Activated CD8-positive, alpha-beta T cell treated with anti-CD3 and anti-CD28 coated beads for 36 hours (primary cell): Measurements from ENCODE around the gene CCDC191. TPM values are rescaled to one million over a fixed set of nuclear protein-coding genes. Genes with fewer than 3 reads are reported as not detected.
A peak's percentile ranks its signal among the peaks of the same experiment; 100 is the strongest.

Source experiments
- ATAC-seq: fragments of 200-7000 bp; cut with Tn5 transposase; one replicate; pipeline ENCODE4 v1.10.0; 2021; ENCODE audit warnings: mild to moderate bottlenecking, moderate library complexity
- CTCF ChIA-PET: fragments of 350-600 bp; sonication (Branson Sonifier 250); formaldehyde crosslinking; loops from one replicate; lab custom pipeline; 2021; ENCODE audit warnings: antibody characterized with exemption; lab: Charles Lee
- POLR2A ChIA-PET: fragments of 350-600 bp; sonication (Branson Sonifier 250); formaldehyde crosslinking; loops from one replicate; lab custom pipeline; 2021; ENCODE audit warnings: antibody characterized with exemption; lab: Charles Lee
- DNase-seq: peaks from one replicate; pipeline ENCODE4 v3.0.0-alpha.2; 2020
- H3K27ac Mint-ChIP-seq: one replicate; pipeline ENCODE4 v1.8.0; 2021; ENCODE audit warnings: mild to moderate bottlenecking, mixed read lengths
- H3K27me3 Mint-ChIP-seq: one replicate; pipeline ENCODE4 v1.8.0; 2021; ENCODE audit warnings: mixed read lengths
- H3K36me3 Mint-ChIP-seq: one replicate; pipeline ENCODE4 v1.8.0; 2021; ENCODE audit warnings: low read depth, mixed read lengths
- H3K4me1 Mint-ChIP-seq: one replicate; pipeline ENCODE4 v1.8.0; 2021; ENCODE audit warnings: low read depth, mixed read lengths
- H3K4me3 Mint-ChIP-seq: one replicate; pipeline ENCODE4 v1.8.0; 2021; ENCODE audit warnings: mild to moderate bottlenecking, moderate library complexity, mixed read lengths
- H3K9me3 Mint-ChIP-seq: one replicate; pipeline ENCODE4 v1.8.0; 2021; ENCODE audit warnings: mixed read lengths
- intact Hi-C: fragments of 100-400 bp; cut with micrococcal nuclease; formaldehyde crosslinking; loops from one replicate; pipeline ENCODE4 v1.10.0; 2022
- total RNA-seq, 2 experiments: library from RNA; stranded (reverse); gene quantifications; one replicate each; pipeline ENCODE4 v1.2.3, GENCODE V29; 2021
- TF ChIP-seq, protein P1 (sequence below): fragments of 200-600 bp; IDR thresholded peaks from one replicate; pipeline ENCODE4 v1.8.0; 2022; ENCODE audit warnings: antibody characterized with exemption, mild to moderate bottlenecking

CCDC191 gene
- total RNA-seq, 2 experiments from 2014 or later = 1.5 to 1.7 TPM

DNA sequence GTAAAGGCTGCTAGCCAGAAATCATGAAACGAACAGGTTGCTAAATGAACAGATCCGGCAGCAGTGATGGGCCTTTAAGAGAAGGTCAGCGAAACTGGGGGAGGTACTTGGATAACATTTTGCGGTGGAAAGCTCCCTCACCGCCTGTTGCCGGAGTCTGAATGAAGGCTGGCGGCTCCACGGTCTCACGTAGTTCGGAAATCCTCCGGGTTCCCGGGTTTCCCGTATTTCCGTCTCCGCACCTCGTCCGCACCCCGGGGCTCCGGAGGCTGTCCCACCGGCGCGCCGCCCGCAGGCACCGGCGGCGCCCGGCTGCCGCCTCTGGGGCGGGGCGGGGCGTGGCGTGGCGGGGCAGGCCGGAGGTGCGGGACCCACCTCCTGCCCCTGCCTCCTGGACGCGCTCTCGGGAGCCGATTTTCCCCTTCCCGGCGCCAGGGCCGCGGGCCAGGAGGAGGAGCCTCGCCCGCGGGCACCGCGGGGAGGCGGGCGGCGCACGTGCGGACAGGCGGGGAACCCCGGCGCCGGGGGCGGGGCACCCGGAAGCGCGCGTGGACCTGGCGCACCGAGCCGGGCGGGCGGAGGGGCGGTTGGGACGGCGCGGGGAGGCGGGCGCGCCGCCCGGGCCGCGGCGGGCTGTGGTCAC is 108.8 kb downstream of the CCDC191 start, which contains the start of gene ZDHHC23:
Gene ZDHHC23, plus strand, starts transcription at position 642 of the 643 bp plus-strand sequence. CDS start 790 bp downstream, outside the sequence.
- Mint-ChIP-seq H3K36me3 (peaks cover 2% of the 10 kb centered on the region), H3K27me3 (peaks cover 27% of the 10 kb centered on the region), H3K9me3 (no peaks in the 10 kb centered on the region), H3K4me3 (peak within 1 kb of the TSS; percentile 76), H3K4me1 (peaks cover 14% of the 10 kb centered on the region), H3K27ac (peak within 1 kb of the TSS; percentile 66)
- DNase-seq (peak; percentile 69), ATAC-seq (peak; percentile 72)
- CTCF ChIA-PET = no interaction called here
- POLR2A ChIA-PET = no interaction called here
- TF ChIP-seq, protein P1, sequence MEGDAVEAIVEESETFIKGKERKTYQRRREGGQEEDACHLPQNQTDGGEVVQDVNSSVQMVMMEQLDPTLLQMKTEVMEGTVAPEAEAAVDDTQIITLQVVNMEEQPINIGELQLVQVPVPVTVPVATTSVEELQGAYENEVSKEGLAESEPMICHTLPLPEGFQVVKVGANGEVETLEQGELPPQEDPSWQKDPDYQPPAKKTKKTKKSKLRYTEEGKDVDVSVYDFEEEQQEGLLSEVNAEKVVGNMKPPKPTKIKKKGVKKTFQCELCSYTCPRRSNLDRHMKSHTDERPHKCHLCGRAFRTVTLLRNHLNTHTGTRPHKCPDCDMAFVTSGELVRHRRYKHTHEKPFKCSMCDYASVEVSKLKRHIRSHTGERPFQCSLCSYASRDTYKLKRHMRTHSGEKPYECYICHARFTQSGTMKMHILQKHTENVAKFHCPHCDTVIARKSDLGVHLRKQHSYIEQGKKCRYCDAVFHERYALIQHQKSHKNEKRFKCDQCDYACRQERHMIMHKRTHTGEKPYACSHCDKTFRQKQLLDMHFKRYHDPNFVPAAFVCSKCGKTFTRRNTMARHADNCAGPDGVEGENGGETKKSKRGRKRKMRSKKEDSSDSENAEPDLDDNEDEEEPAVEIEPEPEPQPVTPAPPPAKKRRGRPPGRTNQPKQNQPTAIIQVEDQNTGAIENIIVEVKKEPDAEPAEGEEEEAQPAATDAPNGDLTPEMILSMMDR = no peak
- intact Hi-C loops = no loop called here

DNA sequence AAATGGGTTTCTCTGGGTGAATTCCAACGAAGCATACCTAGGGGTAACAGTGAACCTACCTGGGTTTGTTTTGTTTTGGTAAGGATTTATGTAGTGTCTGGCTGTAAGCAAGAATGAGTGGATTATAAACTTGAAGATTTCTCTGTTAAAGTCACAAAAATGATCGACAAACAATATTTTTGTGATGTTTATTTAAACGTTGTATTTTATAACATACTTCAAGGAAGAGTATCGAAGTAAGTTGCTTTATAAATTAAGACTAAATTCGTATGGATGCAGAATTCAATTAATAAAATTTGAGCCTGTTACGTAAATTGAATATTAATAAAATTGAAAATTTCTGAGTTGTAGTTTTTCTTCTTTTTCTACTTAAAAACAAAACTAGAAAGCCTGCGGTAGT is 109.5 kb downstream of the CCDC191 start:
- ChIA-PET CTCF (no interaction called here), POLR2A (no interaction called here)
- Mint-ChIP-seq H3K36me3 (no peaks in the 10 kb centered on the region), H3K27ac (no peak overlapping the region), H3K4me1 (peaks cover 14% of the 10 kb centered on the region), H3K9me3 (no peaks in the 10 kb centered on the region), H3K4me3 (peak overlapping the region; percentile 76), H3K27me3 (peaks cover 31% of the 10 kb centered on the region)
- ATAC-seq = no peak
- DNase-seq = no peak
- intact Hi-C loops = no loop called here
- TF ChIP-seq, protein P1 = no peak

DNA sequence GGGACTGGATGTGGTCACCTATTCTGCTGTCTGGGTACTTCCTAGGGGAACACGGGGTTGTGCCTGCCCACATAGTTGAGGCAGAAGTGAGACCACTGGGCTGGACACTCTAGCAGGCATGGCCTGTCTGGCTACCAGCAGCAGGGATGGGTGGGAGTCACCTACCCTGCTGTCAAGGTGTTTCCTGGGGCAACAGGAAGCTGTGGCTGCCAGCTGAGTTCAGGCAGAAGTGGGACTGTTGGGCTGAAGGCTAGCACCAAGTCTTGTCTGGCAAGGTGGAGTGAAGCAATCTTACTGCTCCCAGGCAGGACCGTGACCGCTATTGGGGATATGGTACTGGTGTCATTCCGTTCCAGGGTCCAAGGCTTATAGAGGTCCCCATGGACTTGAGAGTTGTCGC is 128.8 kb downstream of the CCDC191 start:
- TF ChIP-seq, protein P1 = no peak
- Mint-ChIP-seq H3K27me3 (peaks cover 8% of the 10 kb centered on the region), H3K4me3 (no peak overlapping the region), H3K36me3 (peaks cover 8% of the 10 kb centered on the region), H3K4me1 (peaks cover 2% of the 10 kb centered on the region), H3K9me3 (peaks cover 20% of the 10 kb centered on the region), H3K27ac (no peak overlapping the region)
- CTCF ChIA-PET = interaction anchor here (1.5 kb wide), 1 partner anchor 83 kb away, joined by 3 read pairs; no protein-coding TSS in a partner anchor
- POLR2A ChIA-PET = interaction anchor here (0.6 kb wide), 1 partner anchor 53 kb away, joined by 3 read pairs; no protein-coding TSS in a partner anchor
- DNase-seq (no peak), ATAC-seq (no peak)
- intact Hi-C loops = no loop called here

DNA sequence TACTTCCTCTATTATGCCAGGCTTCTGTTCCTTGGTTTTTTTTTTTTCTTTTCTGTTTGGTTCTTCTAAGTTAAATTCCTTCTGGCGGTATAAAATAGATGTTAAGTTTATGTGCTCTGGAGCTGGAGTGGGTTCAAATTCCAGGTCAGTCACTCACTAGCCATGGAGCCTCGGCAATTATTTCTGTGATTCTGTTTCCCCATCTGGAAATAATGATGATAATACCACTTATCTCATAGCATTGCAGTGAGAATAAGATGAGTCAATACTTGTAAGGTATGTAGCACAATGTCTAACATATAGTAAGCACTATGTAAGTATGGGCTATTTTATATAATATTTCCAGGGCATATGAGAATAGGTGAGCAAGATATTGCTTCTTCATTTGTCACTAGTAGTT is 141.7 kb downstream of the CCDC191 start:
- DNase-seq (no peak), ATAC-seq (no peak)
- no peaks in the 10 kb centered on the region for H3K9me3 Mint-ChIP-seq
- H3K4me1 Mint-ChIP-seq = peaks cover 2% of the 10 kb centered on the region
- no peak overlapping the region for H3K27ac Mint-ChIP-seq
- TF ChIP-seq, protein P1 = no peak
- ChIA-PET CTCF (interaction anchor here (0.7 to 7.4 kb wide), 5 partner anchors 70 to 381 kb away, joined by 3 to 70 read pairs (median 6); no protein-coding TSS in a partner anchor), POLR2A (no interaction called here)
- H3K4me3 Mint-ChIP-seq = no peak overlapping the region
- intact Hi-C loops = loop anchor here (5.0 kb wide), 1 partner anchor 177 kb away; no protein-coding TSS in a partner anchor
- no peaks in the 10 kb centered on the region for H3K27me3 Mint-ChIP-seq
- no peaks in the 10 kb centered on the region for H3K36me3 Mint-ChIP-seq

Other genes with a start within 250 kb of the CCDC191 start
- gene GRAMD1C, start 217.7 kb downstream of the CCDC191 start, total RNA-seq = under 1 TPM; 0.29 to 0.61 TPM
- 1 to 10 TPM; 2.7 to 3.4 TPM for gene ZDHHC23, start 108.5 kb downstream of the CCDC191 start, total RNA-seq
- gene QTRT2, start 211 bp upstream of the CCDC191 start, total RNA-seq = 10 to 100 TPM; 31.6 to 36.8 TPM
- not detected for gene DRD3, start 122.5 kb upstream of the CCDC191 start, total RNA-seq
- gene ZNF80, start 181.1 kb upstream of the CCDC191 start, total RNA-seq = 1 to 10 TPM; 1.8 to 2.3 TPM
- gene TIGIT, start 237.5 kb upstream of the CCDC191 start, total RNA-seq = 10 to 100 TPM; 72.8 to 73.5 TPM